HG02981 (cell line): ENCODE measurements around the gene UBE2A.

Source experiments
- ATAC-seq: cut with Tn5 transposase; IDR thresholded peaks from one replicate; pipeline ENCODE4 v1.9.1; 2021; ENCODE audit warnings: mild to moderate bottlenecking, moderate library complexity; ENCODE audit not compliant: unreplicated experiment

The UBE2A gene

DNA sequence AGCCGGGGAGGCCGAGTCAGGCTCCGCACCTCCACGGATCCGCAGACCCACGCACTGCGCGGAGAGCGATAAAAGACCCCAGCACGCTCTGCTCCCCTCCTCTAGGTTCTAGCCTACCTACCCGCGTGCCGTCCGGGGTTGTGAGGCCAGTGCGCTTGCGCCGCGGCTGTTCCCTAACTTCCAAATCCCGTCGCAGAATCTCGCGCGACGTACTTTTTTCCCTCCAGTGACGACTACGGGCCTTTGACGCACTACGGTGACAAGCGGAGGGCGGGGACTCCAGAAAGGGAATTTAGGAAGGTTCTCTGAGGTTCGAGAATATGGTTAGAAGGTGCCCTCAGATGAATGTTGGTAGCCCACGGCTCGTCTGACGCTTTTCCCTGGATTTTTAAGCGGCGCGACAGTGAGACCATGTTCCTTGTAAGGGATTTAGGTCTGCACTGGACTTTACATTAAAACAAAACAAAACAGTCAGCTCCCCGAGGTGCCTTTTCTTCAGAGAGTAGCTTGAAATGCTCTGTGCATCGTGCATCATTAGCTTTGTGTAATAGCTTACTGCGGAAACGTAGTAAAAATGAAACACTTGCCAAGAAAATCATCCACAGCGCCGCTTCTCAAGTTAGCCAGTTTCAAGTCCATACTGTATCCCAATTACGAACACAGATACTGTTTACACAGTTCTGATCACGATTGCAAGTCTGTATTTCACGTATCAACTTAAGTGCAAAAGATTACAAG, 32.1 kb downstream of the UBE2A start, which contains the start of gene NKRF:
Gene NKRF (minus strand): TSS at position 145 of the 738 bp plus-strand sequence.
- peak; percentile 85 for ATAC-seq

GRCh38 chrX:119607018-119607389, 32.6 kb downstream of the UBE2A start:
- no peak for ATAC-seq

GRCh38 chrX:119614776-119615175, 40.4 kb downstream of the UBE2A start:
- no peak for ATAC-seq

DNA sequence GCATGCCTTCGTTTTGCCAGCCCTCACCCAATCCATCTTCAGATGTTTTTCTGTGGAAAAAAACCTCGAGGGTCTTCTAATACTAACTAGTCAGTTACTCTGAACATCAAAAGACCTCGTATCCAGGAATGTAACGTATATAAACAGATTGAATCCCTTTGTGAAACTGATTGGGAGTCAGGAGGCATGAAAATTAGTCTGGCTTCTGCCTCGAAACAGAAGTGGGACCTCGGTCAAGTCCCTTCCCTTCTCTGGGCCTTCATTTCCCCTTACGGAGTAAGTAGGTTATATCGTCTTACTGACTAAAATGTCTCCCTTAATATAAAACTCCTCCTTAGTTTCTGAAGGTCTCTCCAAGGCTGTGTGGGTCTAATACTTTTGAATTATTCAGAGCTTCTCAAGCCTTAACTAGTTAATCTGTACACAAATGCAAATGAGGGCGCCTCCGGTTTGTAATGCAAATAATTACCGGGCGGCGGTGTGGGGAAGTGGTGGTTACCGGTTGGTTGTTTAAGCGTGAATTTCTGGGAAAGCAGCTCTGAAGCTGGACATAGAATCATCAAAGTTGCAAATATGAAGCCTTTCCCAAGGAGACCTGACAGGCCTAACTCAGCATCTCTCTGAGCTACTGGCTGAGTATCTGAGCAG, 43.3 kb downstream of the UBE2A start:
- peak; percentile 66 for ATAC-seq

- no peak for ATAC-seq
Observed at GRCh38 chrX:119618439-119618838, 44.1 kb downstream of the UBE2A start.

GRCh38 chrX:119622356-119623232, 48.2 kb downstream of the UBE2A start:
- no peak for ATAC-seq

DNA sequence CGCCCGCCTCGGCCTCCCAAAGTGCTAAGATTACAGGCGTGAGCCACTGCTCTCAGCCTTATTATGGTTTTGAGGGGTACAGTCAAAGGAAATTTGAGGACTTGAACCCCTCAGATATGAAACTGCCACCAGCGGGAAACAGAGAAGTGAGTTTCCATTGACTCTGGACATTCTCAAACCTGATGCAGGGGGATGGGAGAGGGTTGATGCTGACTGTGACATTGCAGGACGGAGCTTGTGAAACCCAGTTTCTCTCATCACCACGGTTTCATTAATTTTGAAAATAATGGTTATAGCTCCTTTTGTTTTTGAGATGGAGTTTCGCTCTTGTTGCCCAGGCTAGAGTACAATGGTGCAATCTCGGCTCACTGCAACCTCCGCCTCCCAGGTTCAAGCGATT, 50.1 kb downstream of the UBE2A start:
- ATAC-seq = no peak

- ATAC-seq = no peak
Observed at GRCh38 chrX:119624951-119625668, 50.7 kb downstream of the UBE2A start.

GRCh38 chrX:119625843-119626242, 51.5 kb downstream of the UBE2A start:
- no peak for ATAC-seq
